H9 (cell line): ENCODE measurements around the gene CAT. TPM values are rescaled to one million over a fixed set of nuclear protein-coding genes. Genes with fewer than 3 reads are reported as not detected.

ENCODE experiments used
- DNase-seq: peaks from one replicate; pipeline ENCODE4 v3.0.0-alpha.2; 2017
- H2AFZ ChIP-seq: one replicate; pipeline ENCODE4 v1.6.1; 2013; ENCODE audit warnings: mild to moderate bottlenecking, low read length, control low read depth, moderate library complexity
- H2AK5ac ChIP-seq: 2 replicates; pipeline ENCODE4 v1.6.1; 2013; ENCODE audit warnings: low read length, control low read depth, mixed read lengths; ENCODE audit not compliant: insufficient read length
- H2BK120ac ChIP-seq: one replicate; pipeline ENCODE4 v1.6.1; 2013; ENCODE audit warnings: low read depth, mild to moderate bottlenecking, low read length, control low read depth, inconsistent platforms; ENCODE audit not compliant: poor library complexity, severe bottlenecking
- H2BK12ac ChIP-seq: 2 replicates; pipeline ENCODE4 v1.6.1; 2013; ENCODE audit warnings: low read length, control low read depth, mixed read lengths, low read depth; ENCODE audit not compliant: insufficient read length
- H2BK15ac ChIP-seq: 2 replicates; pipeline ENCODE4 v1.6.1; 2013; ENCODE audit warnings: low read depth, low read length, control low read depth
- H2BK20ac ChIP-seq: one replicate; pipeline ENCODE4 v1.6.1; 2013; ENCODE audit warnings: low read depth, mild to moderate bottlenecking, low read length, control low read depth, inconsistent platforms; ENCODE audit not compliant: poor library complexity, severe bottlenecking
- H2BK5ac ChIP-seq: 2 replicates; pipeline ENCODE4 v1.6.1; 2013; ENCODE audit warnings: low read length, control low read depth, mixed read lengths; ENCODE audit not compliant: insufficient read length
- H3K14ac ChIP-seq: 2 replicates; pipeline ENCODE4 v1.6.1; 2013; ENCODE audit warnings: low read length, control low read depth; ENCODE audit not compliant: insufficient read depth
- H3K18ac ChIP-seq: 2 replicates; pipeline ENCODE4 v1.6.1; 2013; ENCODE audit warnings: low read depth, mild to moderate bottlenecking, mixed read lengths, low read length, control low read depth; ENCODE audit not compliant: insufficient read length
- H3K23ac ChIP-seq: 2 replicates; pipeline ENCODE4 v1.6.1; 2013; ENCODE audit warnings: low read length, control low read depth, mixed read lengths, low read depth; ENCODE audit not compliant: insufficient read length
- H3K23me2 ChIP-seq: 2 replicates; pipeline ENCODE4 v1.6.1; 2013; ENCODE audit warnings: low read depth, mild to moderate bottlenecking, mixed read lengths, low read length, control low read depth; ENCODE audit not compliant: insufficient read length, poor library complexity, severe bottlenecking
- H3K27ac ChIP-seq: 2 replicates; pipeline ENCODE4 v1.5.1; 2013; ENCODE audit warnings: low read length, control low read depth, mixed read lengths, low read depth; ENCODE audit not compliant: insufficient read length
- H3K27me3 ChIP-seq: 2 replicates; pipeline ENCODE4 v1.6.1; 2013; ENCODE audit warnings: low read length, control low read depth, inconsistent platforms; ENCODE audit not compliant: insufficient read depth
- H3K4ac ChIP-seq: 2 replicates; pipeline ENCODE4 v1.6.1; 2013; ENCODE audit warnings: low read depth, mild to moderate bottlenecking, control low read depth, inconsistent platforms, low read length, moderate library complexity
- H3K4me1 ChIP-seq: 2 replicates; pipeline ENCODE4 v1.6.1; 2013; ENCODE audit warnings: low read length, control low read depth, inconsistent platforms; ENCODE audit not compliant: insufficient read depth
- H3K4me2 ChIP-seq: 2 replicates; pipeline ENCODE4 v1.6.1; 2013; ENCODE audit warnings: low read length, control low read depth, mixed read lengths; ENCODE audit not compliant: insufficient read length, insufficient read depth
- H3K56ac ChIP-seq: 2 replicates; pipeline ENCODE4 v1.6.1; 2013; ENCODE audit warnings: low read depth, mild to moderate bottlenecking, mixed read lengths, low read length, control low read depth; ENCODE audit not compliant: insufficient read length
- H3K79me1 ChIP-seq: 2 replicates; pipeline ENCODE4 v1.6.1; 2013; ENCODE audit warnings: low read depth, mild to moderate bottlenecking, moderate library complexity, low read length, control low read depth, inconsistent platforms; ENCODE audit not compliant: insufficient read depth, poor library complexity, severe bottlenecking
- H3K79me2 ChIP-seq: 2 replicates; pipeline ENCODE4 v1.6.1; 2013; ENCODE audit warnings: low read length, control low read depth, inconsistent platforms; ENCODE audit not compliant: insufficient read depth
- H3K9ac ChIP-seq: 2 replicates; pipeline ENCODE4 v1.6.1; 2013; ENCODE audit warnings: low read length, control low read depth, mixed read lengths; ENCODE audit not compliant: insufficient read length; ENCODE audit errors: extremely low read depth
- H3K9me3 ChIP-seq: one replicate; pipeline ENCODE4 v1.6.1; 2013; ENCODE audit warnings: low read depth, low read length, inconsistent platforms; ENCODE audit not compliant: control insufficient read depth
- H3T11ph ChIP-seq: one replicate; pipeline ENCODE4 v1.6.1; 2013; ENCODE audit warnings: mild to moderate bottlenecking, low read length, control low read depth, inconsistent platforms
- H4K20me1 ChIP-seq: one replicate; pipeline ENCODE4 v1.6.1; 2013; ENCODE audit not compliant: control insufficient read depth, insufficient read length, insufficient read depth
- H4K5ac ChIP-seq: 2 replicates; pipeline ENCODE4 v1.6.1; 2013; ENCODE audit warnings: low read depth, mild to moderate bottlenecking, mixed read lengths, low read length, control low read depth; ENCODE audit not compliant: insufficient read length
- H4K8ac ChIP-seq: replicated peaks from 2 replicates; pipeline ENCODE4 v1.6.1; 2013; ENCODE audit warnings: low read length, control low read depth, mixed read lengths, low read depth; ENCODE audit not compliant: insufficient read length
- H4K91ac ChIP-seq: 2 replicates; pipeline ENCODE4 v1.6.1; 2013; ENCODE audit warnings: low read depth, mild to moderate bottlenecking, moderate library complexity, mixed read lengths, low read length, control low read depth; ENCODE audit not compliant: insufficient read length
- H3K27ac Mint-ChIP-seq, 3 experiments: 2 replicates in 2 of 3; 3 replicates in 1 of 3; pipeline ENCODE4 v1.8.0; 2020 to 2021; ENCODE audit warnings: mixed read lengths in 3 of 3, mild to moderate bottlenecking in 1 of 3, moderate library complexity in 1 of 3
- H3K27me3 Mint-ChIP-seq: 2 replicates; pipeline ENCODE4 v1.8.0; 2021; ENCODE audit warnings: low read depth, mild to moderate bottlenecking, moderate library complexity, mixed read lengths
- H3K36me3 Mint-ChIP-seq, 3 experiments: 2 replicates in 2 of 3; 3 replicates in 1 of 3; pipeline ENCODE4 v1.8.0; 2020 to 2021; ENCODE audit warnings: low read depth in 3 of 3, mixed read lengths in 3 of 3; ENCODE audit not compliant: insufficient read depth in 1 of 3
- H3K4me1 Mint-ChIP-seq, 2 experiments: 2 replicates each; pipeline ENCODE4 v1.8.0; 2020; ENCODE audit warnings: mixed read lengths in 2 of 2
- H3K4me3 Mint-ChIP-seq, 2 experiments: 2 replicates in 1 of 2; 3 replicates in 1 of 2; pipeline ENCODE4 v1.8.0; 2020 to 2021; ENCODE audit warnings: mild to moderate bottlenecking in 2 of 2, mixed read lengths in 2 of 2, moderate library complexity in 1 of 2
- H3K9me3 Mint-ChIP-seq, 2 experiments: 2 replicates in 1 of 2; 3 replicates in 1 of 2; pipeline ENCODE4 v1.8.0; 2020; ENCODE audit warnings: mild to moderate bottlenecking in 2 of 2, mixed read lengths in 2 of 2, moderate library complexity in 1 of 2
- WGBS: extraction: QIAGEN DNeasy Blood & Tissue Kit; methylation state at CpG from one replicate; pipeline ENCODE4 v1.1.7; 2013; ENCODE audit warnings: missing lambda C conversion rate, low lambda C conversion rate, mixed read lengths; ENCODE audit not compliant: insufficient read length; ENCODE audit errors: extremely low coverage; 5-methylcytosine and 5-hydroxymethylcytosine counted together
- total RNA-seq: library from RNA; stranded (reverse); gene quantifications from 2 replicates; pipeline ENCODE4 v1.2.1, GENCODE V29; 2021
- TF ChIP-seq, protein P1 (sequence below): fragments of 200-600 bp; sonication (generic); conservative IDR thresholded peaks from 3 replicates; pipeline ENCODE4 v1.8.0; 2021; ENCODE audit warnings: antibody characterized with exemption, mild to moderate bottlenecking

Gene CAT
- total RNA-seq, 1 experiment from 2014 or later = 9.9 TPM

DNA sequence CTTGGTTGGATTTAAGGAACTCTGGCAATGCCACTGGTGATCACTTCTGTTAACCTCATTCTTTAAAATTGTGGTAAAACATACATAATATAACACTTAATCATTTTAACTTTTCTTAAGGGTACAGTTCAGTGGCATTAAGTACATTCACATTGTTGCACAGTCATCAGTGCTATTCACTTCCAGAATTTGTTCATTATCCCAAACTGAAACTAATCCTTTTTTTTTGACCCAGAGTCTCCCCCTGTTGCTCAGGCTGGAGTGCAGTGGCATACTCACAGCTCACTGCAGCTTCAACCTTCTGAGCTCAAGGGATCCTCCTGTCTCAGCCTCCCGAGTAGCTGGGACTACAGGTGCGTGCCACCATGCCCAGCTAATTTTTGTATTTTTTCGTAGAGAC lies 64.2 kb downstream of the CAT start:
- no peaks in the 10 kb centered on the region for H3K9me3 ChIP-seq
- no peak overlapping the region for H2BK20ac ChIP-seq
- no peaks in the 10 kb centered on the region for H3K23me2 ChIP-seq
- no peak overlapping the region for H2BK5ac ChIP-seq
- H3K4me3 Mint-ChIP-seq = no peak overlapping the region
- H3K27ac ChIP-seq = no peak overlapping the region
- H2BK120ac ChIP-seq = no peak overlapping the region
- no peaks in the 10 kb centered on the region for H3K36me3 Mint-ChIP-seq
- no peaks in the 10 kb centered on the region for H3K79me2 ChIP-seq
- H3K4me1 Mint-ChIP-seq = peaks cover 0 to 3% of the 10 kb centered on the region in 2 experiments; a peak in 1 of 4 replicates
- H3K4me1 ChIP-seq = no peaks in the 10 kb centered on the region
- no peak overlapping the region for H4K5ac ChIP-seq
- H3K4ac ChIP-seq = no peak overlapping the region
- H4K8ac ChIP-seq = no peak overlapping the region
- no peak overlapping the region for H2BK12ac ChIP-seq
- H3K27me3 ChIP-seq = no peaks in the 10 kb centered on the region
- no peak overlapping the region for H3K23ac ChIP-seq
- no peaks in the 10 kb centered on the region for H3K9me3 Mint-ChIP-seq
- H3K79me1 ChIP-seq = no peaks in the 10 kb centered on the region
- no CpG with 5 or more reads among the region's 3 CpGs for WGBS
- H3K14ac ChIP-seq = no peak overlapping the region
- H2BK15ac ChIP-seq = no peak overlapping the region
- DNase-seq = no peak
- no peak overlapping the region for H3K56ac ChIP-seq
- H3K27me3 Mint-ChIP-seq = no peaks in the 10 kb centered on the region; the same call in 1 of the 2 replicates
- no peak overlapping the region for H3K9ac ChIP-seq
- no peaks in the 10 kb centered on the region for H4K20me1 ChIP-seq
- no peak overlapping the region for H3K27ac Mint-ChIP-seq
- no peak overlapping the region for H3K4me2 ChIP-seq
- no peak overlapping the region for H3T11ph ChIP-seq
- H4K91ac ChIP-seq = no peak overlapping the region
- no peak overlapping the region for H3K18ac ChIP-seq
- no peak overlapping the region for H2AFZ ChIP-seq
- TF ChIP-seq, protein P1, sequence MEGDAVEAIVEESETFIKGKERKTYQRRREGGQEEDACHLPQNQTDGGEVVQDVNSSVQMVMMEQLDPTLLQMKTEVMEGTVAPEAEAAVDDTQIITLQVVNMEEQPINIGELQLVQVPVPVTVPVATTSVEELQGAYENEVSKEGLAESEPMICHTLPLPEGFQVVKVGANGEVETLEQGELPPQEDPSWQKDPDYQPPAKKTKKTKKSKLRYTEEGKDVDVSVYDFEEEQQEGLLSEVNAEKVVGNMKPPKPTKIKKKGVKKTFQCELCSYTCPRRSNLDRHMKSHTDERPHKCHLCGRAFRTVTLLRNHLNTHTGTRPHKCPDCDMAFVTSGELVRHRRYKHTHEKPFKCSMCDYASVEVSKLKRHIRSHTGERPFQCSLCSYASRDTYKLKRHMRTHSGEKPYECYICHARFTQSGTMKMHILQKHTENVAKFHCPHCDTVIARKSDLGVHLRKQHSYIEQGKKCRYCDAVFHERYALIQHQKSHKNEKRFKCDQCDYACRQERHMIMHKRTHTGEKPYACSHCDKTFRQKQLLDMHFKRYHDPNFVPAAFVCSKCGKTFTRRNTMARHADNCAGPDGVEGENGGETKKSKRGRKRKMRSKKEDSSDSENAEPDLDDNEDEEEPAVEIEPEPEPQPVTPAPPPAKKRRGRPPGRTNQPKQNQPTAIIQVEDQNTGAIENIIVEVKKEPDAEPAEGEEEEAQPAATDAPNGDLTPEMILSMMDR = no peak
- no peak overlapping the region for H2AK5ac ChIP-seq
